HL-60 (cell line): ENCODE measurements around the gene PALLD.

Experiments
- DNase-seq, 2 experiments: peaks; one replicate each; pipeline ENCODE4 v3.0.0-alpha.2; 2010 to 2020; ENCODE audit warnings: low read depth in 1 of 2, low spot score in 1 of 2
- H3K27ac ChIP-seq: fragments of 250-450 bp; sonication (Bioruptor Pico); replicated peaks from 2 replicates; pipeline ENCODE4 v1.5.1; 2020; ENCODE audit warnings: mild to moderate bottlenecking, moderate library complexity
- H3K27me3 ChIP-seq: fragments of 250-450 bp; sonication (Bioruptor Pico); 2 replicates; pipeline ENCODE4 v1.5.1; 2021; ENCODE audit warnings: mild to moderate bottlenecking, moderate library complexity; ENCODE audit not compliant: insufficient read depth, poor library complexity, severe bottlenecking
- H3K4me3 ChIP-seq: replicated peaks from 2 replicates; pipeline ENCODE4 v1.5.1; 2011; ENCODE audit warnings: mild to moderate bottlenecking, control low read depth, low read length; ENCODE audit not compliant: insufficient read depth
- GABPA ChIP-seq: IDR thresholded peaks from 2 replicates; pipeline ENCODE4 v1.6.1; 2012; ENCODE audit warnings: low read depth
- POLR2AphosphoS5 ChIP-seq: IDR thresholded peaks from 2 replicates; pipeline ENCODE4 v1.6.1; 2012; ENCODE audit warnings: low read depth
- SPI1 ChIP-seq: IDR thresholded peaks from 2 replicates; pipeline ENCODE4 v1.6.1; 2012; ENCODE audit warnings: low read depth, mild to moderate bottlenecking, borderline replicate concordance
- TF ChIP-seq, protein P1 (sequence below): IDR thresholded peaks from 2 replicates; pipeline ENCODE4 v1.6.1; 2012; ENCODE audit warnings: low read depth; ENCODE audit not compliant: insufficient replicate concordance
- TF ChIP-seq, protein P2 (sequence below): IDR thresholded peaks from one replicate; pipeline ENCODE4 v1.5.1; 2011; ENCODE audit warnings: low read length, control low read depth, inconsistent platforms; ENCODE audit not compliant: insufficient read depth

The PALLD gene

DNA sequence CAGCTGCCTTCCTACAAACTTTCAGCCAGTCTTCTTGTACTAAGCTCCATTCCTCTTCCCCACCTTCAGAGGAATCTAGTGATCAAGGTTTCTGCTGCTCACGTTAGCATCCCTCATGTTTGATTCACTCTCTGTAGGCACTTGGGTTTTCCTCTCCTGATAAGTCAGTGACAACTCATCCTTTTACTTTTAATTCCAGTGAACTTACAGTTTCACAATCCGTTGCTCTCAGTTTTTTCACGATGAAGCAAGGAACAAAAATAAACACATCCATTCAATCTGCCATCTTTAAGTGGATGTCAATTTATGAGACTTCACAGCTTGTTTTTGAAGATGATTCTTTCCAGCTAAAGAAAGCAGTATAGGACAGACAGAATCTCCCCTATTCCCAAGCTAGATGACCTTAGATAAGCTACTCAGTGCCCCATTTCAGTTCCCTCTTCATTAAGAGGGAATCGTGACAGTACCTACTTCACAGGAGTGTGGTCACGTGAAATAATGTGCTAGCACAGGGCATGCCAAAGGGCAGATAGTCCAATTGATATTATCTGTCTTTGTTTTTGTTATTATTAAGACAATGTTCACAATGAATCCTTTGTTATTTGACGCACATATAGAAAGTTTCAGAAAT, 234.3 kb downstream of the PALLD start:
- Histone ChIP-seq H3K4me3 (no peak overlapping the region), H3K27me3 (peaks cover 3% of the 10 kb centered on the region), H3K27ac (no peak overlapping the region)
- no peak for DNase-seq
- TF ChIP-seq POLR2AphosphoS5, result no peak
- TF ChIP-seq, protein P1, sequence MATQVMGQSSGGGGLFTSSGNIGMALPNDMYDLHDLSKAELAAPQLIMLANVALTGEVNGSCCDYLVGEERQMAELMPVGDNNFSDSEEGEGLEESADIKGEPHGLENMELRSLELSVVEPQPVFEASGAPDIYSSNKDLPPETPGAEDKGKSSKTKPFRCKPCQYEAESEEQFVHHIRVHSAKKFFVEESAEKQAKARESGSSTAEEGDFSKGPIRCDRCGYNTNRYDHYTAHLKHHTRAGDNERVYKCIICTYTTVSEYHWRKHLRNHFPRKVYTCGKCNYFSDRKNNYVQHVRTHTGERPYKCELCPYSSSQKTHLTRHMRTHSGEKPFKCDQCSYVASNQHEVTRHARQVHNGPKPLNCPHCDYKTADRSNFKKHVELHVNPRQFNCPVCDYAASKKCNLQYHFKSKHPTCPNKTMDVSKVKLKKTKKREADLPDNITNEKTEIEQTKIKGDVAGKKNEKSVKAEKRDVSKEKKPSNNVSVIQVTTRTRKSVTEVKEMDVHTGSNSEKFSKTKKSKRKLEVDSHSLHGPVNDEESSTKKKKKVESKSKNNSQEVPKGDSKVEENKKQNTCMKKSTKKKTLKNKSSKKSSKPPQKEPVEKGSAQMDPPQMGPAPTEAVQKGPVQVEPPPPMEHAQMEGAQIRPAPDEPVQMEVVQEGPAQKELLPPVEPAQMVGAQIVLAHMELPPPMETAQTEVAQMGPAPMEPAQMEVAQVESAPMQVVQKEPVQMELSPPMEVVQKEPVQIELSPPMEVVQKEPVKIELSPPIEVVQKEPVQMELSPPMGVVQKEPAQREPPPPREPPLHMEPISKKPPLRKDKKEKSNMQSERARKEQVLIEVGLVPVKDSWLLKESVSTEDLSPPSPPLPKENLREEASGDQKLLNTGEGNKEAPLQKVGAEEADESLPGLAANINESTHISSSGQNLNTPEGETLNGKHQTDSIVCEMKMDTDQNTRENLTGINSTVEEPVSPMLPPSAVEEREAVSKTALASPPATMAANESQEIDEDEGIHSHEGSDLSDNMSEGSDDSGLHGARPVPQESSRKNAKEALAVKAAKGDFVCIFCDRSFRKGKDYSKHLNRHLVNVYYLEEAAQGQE, result no peak
- no peak for TF ChIP-seq GABPA
- TF ChIP-seq SPI1, result no peak
- TF ChIP-seq, protein P2, sequence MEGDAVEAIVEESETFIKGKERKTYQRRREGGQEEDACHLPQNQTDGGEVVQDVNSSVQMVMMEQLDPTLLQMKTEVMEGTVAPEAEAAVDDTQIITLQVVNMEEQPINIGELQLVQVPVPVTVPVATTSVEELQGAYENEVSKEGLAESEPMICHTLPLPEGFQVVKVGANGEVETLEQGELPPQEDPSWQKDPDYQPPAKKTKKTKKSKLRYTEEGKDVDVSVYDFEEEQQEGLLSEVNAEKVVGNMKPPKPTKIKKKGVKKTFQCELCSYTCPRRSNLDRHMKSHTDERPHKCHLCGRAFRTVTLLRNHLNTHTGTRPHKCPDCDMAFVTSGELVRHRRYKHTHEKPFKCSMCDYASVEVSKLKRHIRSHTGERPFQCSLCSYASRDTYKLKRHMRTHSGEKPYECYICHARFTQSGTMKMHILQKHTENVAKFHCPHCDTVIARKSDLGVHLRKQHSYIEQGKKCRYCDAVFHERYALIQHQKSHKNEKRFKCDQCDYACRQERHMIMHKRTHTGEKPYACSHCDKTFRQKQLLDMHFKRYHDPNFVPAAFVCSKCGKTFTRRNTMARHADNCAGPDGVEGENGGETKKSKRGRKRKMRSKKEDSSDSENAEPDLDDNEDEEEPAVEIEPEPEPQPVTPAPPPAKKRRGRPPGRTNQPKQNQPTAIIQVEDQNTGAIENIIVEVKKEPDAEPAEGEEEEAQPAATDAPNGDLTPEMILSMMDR, result no peak

GRCh38 chr4:168731706-168732414, 235.0 kb downstream of the PALLD start:
- TF ChIP-seq SPI1 (no peak), POLR2AphosphoS5 (no peak), GABPA (no peak)
- TF ChIP-seq, protein P1, result no peak
- TF ChIP-seq, protein P2, result no peak

GRCh38 chr4:168732714-168733113, 235.9 kb downstream of the PALLD start:
- no peak for TF ChIP-seq GABPA
- TF ChIP-seq, protein P1, result no peak
- no peak for TF ChIP-seq POLR2AphosphoS5
- peaks cover 3% of the 10 kb centered on the region for H3K27me3 ChIP-seq

More at GRCh38 chr4:168731706-168732414, 235.0 kb downstream of the PALLD start:
- Histone ChIP-seq H3K4me3 (no peak overlapping the region), H3K27me3 (peaks cover 3% of the 10 kb centered on the region), H3K27ac (no peak overlapping the region)
- DNase-seq, result no peak

More at GRCh38 chr4:168732714-168733113, 235.9 kb downstream of the PALLD start:
- no peak overlapping the region for H3K27ac ChIP-seq
- no peak overlapping the region for H3K4me3 ChIP-seq
- no peak for DNase-seq
